Measurements from ENCODE around the gene ARFGAP3. TPM values are rescaled to one million over a fixed set of nuclear protein-coding genes. Genes with fewer than 3 reads are reported as not detected.

Gene ARFGAP3
- total and polyA plus RNA-seq, 2 donors, result 33.1 to 59.6 TPM

DNA sequence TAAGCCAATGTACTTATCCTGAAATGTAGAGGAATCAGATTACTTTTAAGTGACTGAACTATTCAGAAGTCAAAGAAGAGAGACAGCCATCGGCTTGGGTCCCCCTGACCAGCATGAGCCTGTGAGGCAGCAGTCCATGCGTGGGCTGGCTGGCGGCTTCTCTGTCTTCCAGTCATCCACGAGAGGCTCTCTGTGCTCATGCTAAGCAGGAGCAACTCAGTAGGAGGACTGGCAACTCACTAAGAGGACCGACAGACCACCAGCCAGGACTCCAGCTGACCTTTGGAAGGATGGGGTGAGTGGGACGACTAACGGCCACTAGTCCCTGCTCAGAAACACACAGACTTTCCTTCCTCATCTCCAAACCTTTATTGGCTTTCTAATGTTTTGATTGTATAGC is 43.6 kb downstream of the ARFGAP3 start:
- 81% methylated on average over 7 of the region's 7 CpGs for WGBS
- Histone ChIP-seq H3K4me1 (ENCODE audit: insufficient read depth) (peaks cover 1% of the 10 kb centered on the region), H3K4me3 (ENCODE audit: low read depth, low read length) (no peak overlapping the region), H3K27ac (ENCODE audit: low read depth) (no peak overlapping the region), H3K36me3 (ENCODE audit: insufficient read depth) (no peaks in the 10 kb centered on the region)
- no peak for DNase-seq (ENCODE audit: extremely low spot score)

DNA sequence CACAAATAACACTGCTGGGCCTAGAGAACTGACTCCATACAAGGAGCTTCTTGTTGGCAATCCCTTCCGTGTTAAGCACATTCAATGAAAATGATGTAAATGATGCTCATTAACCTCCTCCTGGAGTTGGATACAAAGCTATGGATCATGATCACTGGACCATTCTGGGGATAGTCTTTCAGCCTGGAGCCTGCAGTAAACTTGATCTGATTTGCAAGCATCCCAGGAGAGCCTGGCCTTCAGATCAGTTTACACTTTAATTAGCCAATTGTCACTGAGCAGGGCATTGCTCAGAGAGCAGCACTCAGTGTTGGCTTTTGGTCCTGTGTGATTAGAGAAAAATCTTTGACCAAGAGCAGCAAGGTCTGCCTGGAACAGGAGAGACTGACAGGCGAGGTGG is 45.6 kb downstream of the ARFGAP3 start:
- H3K4me3 ChIP-seq (ENCODE audit: low read depth, low read length), result no peak overlapping the region
- 75% methylated on average over 2 of the region's 2 CpGs for WGBS
- H3K4me1 ChIP-seq (ENCODE audit: insufficient read depth), result peaks cover 1% of the 10 kb centered on the region
- H3K27ac ChIP-seq (ENCODE audit: low read depth), result no peak overlapping the region
- no peaks in the 10 kb centered on the region for H3K36me3 ChIP-seq (ENCODE audit: insufficient read depth)
- no peak for DNase-seq (ENCODE audit: extremely low spot score)

DNA sequence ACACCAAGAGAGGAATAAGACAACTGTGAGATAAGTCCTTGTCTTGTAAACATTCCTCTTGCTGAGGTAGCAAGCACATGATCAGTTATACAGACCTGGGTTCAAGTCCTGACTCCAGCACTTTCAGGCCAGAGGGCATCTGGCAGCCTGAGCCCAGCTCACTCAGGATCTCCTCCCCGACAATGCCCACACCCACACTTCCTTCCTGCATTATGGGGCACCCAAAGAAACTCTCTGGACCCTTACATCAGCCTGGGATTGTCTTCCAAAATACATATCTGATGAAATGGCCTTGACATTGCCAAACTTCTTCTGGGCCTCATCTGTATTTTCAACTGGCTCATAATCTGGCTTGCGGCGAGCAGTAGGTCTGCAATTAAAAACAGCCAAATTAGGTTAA is 48.6 kb downstream of the ARFGAP3 start:
- no peak overlapping the region for H3K27ac ChIP-seq (ENCODE audit: low read depth)
- H3K36me3 ChIP-seq (ENCODE audit: insufficient read depth), result no peaks in the 10 kb centered on the region
- WGBS, result 87% methylated on average over 3 of the region's 3 CpGs
- H3K4me1 ChIP-seq (ENCODE audit: insufficient read depth), result no peaks in the 10 kb centered on the region
- DNase-seq (ENCODE audit: extremely low spot score), result no peak
- no peak overlapping the region for H3K4me3 ChIP-seq (ENCODE audit: low read depth, low read length)

DNA sequence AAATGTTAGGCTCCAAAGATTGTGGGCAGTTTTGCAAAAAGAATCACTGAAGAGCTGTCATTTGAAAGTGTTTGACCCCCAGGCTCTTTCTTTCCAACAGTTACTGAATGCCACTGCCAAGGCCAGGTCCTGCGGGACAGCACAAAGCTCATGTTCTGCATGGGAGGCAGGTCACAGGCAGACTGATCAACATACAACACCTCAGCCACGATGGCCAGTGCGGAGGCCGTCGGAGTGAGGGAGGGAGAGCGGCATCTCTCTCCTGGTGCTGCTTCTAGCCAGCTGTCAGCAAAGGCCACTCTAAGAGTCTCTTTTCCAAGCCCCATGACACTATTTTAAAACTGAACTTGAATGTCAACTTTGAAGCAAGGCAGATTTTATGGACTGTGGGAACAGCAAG is 49.9 kb downstream of the ARFGAP3 start:
- Histone ChIP-seq H3K27ac (ENCODE audit: low read depth) (no peak overlapping the region), H3K4me1 (ENCODE audit: insufficient read depth) (no peaks in the 10 kb centered on the region), H3K4me3 (ENCODE audit: low read depth, low read length) (no peak overlapping the region), H3K36me3 (ENCODE audit: insufficient read depth) (no peaks in the 10 kb centered on the region)
- 87% methylated on average over 6 of the region's 6 CpGs for WGBS
- DNase-seq (ENCODE audit: extremely low spot score), result no peak

DNA sequence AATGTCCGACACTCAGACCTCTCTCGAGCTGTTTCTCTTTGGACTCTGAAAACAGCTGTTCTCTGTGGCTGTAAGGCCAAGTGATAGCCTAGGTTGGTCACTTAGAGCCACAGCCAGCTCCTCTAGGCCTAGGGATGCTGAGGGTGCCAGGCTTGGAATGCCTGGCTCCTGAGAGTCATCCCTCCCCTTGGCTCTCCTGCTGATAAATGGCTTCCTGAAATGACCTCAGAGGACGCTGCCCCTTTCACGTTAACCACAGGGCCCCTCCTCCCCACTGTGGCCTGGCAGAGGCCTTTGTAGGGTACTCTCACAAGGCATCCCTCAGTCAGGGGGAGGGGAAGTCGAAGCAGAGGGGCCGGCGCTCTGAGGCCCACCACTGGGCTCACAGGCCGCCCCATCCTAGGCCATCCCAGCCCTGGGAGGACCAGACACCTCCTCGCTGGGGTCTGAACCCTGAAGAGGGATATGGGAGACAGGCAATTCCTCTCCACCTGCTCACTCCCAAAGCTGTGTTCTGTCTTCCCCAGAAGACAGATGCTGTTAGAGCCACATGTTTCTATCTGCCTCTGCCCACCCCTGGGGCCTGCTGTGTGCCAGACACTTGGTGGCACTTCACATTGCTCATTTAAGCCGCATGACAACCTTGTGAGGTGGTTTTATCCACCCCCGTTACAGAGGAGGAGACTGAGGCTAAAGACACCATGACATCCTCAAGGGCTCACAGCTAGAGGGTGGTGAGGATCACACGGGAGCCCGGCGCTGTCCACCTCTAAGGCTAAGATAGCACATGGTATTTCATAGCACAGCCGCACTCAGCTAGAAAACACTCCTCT is 50.9 kb downstream of the ARFGAP3 start:
- Histone ChIP-seq H3K4me3 (ENCODE audit: low read depth, low read length) (no peak overlapping the region), H3K4me1 (ENCODE audit: insufficient read depth) (no peaks in the 10 kb centered on the region), H3K27ac (ENCODE audit: low read depth) (peak overlapping the region; percentile 80), H3K36me3 (ENCODE audit: insufficient read depth) (no peaks in the 10 kb centered on the region)
- DNase-seq (ENCODE audit: extremely low spot score), result no peak
- WGBS, result 85% methylated on average over 15 of the region's 15 CpGs

DNA sequence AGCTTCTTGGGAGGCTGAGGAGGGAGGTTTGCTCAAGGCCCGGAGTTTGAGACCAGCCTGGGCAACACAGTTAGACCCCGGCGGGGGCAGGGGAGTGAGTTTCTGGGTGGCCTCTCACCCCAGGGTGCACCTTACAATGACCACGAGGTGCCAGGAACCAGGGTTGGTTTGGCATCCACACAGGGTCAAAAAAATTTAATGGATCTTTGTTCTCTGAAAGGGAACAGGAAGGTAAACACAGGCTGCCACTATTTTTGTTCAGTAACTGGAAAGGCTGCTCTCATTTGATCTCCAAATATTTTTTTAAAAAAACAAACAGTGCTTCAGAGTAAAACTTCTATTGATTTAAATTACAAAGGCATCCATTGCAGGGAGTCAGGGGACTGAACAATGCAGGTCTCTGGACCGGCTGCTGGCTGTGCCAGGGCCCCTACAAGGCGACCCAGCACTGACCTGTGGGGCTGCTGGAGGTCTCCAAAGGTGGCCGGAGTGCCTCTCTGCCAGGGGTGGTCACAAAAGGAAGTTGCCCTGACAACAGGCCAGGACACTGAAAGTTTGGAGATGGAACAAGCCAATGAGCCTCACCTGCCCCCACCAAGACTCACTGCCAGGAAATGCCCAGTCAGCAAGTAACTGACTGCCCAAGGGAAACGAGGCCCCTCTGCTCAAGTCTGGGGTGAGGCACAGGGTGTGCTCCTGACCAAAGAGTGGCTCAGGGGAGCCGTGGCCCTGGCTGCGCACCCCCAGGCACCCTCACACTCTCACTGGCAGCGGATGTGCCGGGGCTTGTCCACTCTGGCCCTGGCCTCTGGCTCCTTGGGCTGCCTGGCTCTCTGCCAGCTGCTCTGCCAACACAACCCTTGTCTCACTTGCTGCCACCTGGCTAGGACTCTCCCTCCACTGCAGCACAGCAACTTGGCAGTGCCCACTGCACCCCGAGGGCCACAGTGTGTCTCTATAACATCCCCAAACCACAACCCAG is 51.8 kb downstream of the ARFGAP3 start:
- 76% methylated on average over 13 of the region's 13 CpGs for WGBS
- Histone ChIP-seq H3K4me3 (ENCODE audit: low read depth, low read length) (no peak overlapping the region), H3K27ac (ENCODE audit: low read depth) (peak overlapping the region; percentile 80), H3K4me1 (ENCODE audit: insufficient read depth) (no peaks in the 10 kb centered on the region), H3K36me3 (ENCODE audit: insufficient read depth) (no peaks in the 10 kb centered on the region)
- DNase-seq (ENCODE audit: extremely low spot score), result no peak

DNA sequence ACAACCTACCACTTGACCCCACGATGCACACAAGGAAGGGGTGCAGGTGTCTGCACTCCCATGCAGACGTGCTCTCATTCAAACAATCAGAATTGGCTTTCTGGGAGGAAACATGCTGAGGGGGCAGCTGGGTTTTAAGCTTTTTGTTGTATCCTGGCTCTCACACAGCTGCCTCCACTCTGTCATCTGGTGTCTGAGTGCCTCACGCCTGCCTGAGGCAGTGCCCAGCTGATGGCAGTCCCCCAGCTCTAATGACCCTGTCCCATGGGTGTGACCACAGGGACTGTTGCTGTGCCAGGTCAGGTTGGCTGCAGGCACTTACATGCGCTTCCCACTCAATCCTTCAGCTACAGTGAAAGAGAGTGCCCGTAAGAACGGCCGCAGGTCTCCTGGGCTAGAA is 53.7 kb downstream of the ARFGAP3 start:
- 88% methylated on average over 7 of the region's 7 CpGs for WGBS
- DNase-seq (ENCODE audit: extremely low spot score), result no peak
- H3K4me3 ChIP-seq (ENCODE audit: low read depth, low read length), result no peak overlapping the region
- no peak overlapping the region for H3K27ac ChIP-seq (ENCODE audit: low read depth)
- no peaks in the 10 kb centered on the region for H3K4me1 ChIP-seq (ENCODE audit: insufficient read depth)
- peaks cover 2% of the 10 kb centered on the region for H3K36me3 ChIP-seq (ENCODE audit: insufficient read depth)

DNA sequence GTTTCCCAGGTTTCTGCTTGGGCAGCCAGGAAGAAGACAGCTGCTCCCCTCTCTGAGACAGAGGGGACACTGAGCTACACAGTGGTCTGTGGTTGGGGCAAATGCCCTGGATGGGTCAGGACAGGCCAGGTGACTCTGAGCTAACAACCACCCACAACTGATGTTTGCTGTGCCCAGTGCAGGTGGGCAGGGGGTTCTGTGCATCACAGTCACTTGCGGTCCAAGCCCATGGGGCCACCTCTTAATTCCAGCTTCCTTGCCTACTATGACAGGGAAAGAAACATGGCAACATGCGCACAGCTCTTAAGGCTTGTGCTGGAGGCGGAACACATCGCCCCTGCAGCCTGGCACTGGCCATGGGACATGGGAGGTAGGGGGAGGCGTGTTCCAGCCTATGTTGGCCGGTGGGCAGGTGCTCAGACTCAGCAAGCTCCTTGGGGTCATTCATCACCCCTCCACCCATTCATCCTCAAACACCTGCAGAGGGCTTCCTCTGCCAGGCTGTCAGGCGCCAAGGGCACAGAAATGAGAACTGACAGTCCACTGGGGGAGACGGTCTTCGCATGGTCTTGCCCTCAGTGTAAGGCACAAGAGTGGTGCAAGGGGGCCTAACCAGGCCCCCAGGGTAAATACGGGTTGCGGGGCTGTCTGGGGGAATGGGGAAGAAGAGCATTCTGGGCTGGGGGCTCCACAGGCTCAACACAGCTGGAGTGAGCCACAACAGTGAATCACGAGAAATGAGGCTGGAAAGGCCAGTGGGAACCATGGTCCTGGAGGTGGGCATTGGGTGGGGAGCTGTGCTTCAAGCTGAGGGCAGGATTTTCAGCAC is 55.6 kb downstream of the ARFGAP3 start:
- WGBS, result 87% methylated on average over 12 of the region's 12 CpGs
- no peak for DNase-seq (ENCODE audit: extremely low spot score)
- H3K4me3 ChIP-seq (ENCODE audit: low read depth, low read length), result no peak overlapping the region
- H3K27ac ChIP-seq (ENCODE audit: low read depth), result no peak overlapping the region
- H3K36me3 ChIP-seq (ENCODE audit: insufficient read depth), result peaks cover 2% of the 10 kb centered on the region
- no peaks in the 10 kb centered on the region for H3K4me1 ChIP-seq (ENCODE audit: insufficient read depth)

DNA sequence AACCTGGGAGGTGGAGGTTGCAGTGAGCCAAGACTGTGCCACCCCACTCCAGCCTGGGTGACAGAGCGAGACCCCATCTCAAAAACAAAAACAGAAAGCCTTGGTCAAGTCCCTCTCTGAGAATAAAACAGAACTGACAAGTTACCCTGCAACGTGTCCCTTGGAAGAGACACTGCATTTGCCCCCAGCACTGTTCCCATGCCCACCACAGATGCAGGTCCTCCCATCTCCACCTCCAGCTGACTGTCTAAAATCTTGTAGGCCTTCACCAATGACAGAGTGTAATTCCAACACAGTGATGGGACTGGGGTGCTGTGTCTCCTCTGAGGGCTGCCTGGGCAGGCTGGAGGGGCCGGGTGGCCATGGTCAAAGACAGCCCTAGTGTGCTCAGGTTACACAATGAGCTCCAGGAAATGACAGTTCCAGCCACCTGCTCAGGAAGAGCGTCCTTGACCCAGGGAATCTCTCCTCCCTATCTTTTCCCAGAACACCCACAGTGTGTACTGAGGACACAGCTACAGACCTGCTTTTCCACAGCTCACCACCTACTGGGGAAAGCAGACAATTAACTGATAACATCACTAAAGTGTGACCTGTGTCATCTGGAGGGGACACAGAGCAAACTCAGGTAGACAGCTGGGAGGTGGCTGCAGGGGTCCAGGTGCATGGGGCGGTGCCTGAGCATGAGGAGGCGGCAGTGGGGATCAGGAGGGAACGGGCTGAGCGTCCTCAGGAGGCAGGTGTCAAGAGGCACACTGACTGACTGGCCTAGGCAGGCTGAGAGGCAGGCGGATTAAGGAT is 56.4 kb downstream of the ARFGAP3 start:
- no peak overlapping the region for H3K27ac ChIP-seq (ENCODE audit: low read depth)
- no peak for DNase-seq (ENCODE audit: extremely low spot score)
- H3K4me1 ChIP-seq (ENCODE audit: insufficient read depth), result no peaks in the 10 kb centered on the region
- whole genome bisulfite sequencing, result 92% methylated on average over 9 of the region's 9 CpGs
- H3K4me3 ChIP-seq (ENCODE audit: low read depth, low read length), result no peak overlapping the region
- peaks cover 2% of the 10 kb centered on the region for H3K36me3 ChIP-seq (ENCODE audit: insufficient read depth)

DNA sequence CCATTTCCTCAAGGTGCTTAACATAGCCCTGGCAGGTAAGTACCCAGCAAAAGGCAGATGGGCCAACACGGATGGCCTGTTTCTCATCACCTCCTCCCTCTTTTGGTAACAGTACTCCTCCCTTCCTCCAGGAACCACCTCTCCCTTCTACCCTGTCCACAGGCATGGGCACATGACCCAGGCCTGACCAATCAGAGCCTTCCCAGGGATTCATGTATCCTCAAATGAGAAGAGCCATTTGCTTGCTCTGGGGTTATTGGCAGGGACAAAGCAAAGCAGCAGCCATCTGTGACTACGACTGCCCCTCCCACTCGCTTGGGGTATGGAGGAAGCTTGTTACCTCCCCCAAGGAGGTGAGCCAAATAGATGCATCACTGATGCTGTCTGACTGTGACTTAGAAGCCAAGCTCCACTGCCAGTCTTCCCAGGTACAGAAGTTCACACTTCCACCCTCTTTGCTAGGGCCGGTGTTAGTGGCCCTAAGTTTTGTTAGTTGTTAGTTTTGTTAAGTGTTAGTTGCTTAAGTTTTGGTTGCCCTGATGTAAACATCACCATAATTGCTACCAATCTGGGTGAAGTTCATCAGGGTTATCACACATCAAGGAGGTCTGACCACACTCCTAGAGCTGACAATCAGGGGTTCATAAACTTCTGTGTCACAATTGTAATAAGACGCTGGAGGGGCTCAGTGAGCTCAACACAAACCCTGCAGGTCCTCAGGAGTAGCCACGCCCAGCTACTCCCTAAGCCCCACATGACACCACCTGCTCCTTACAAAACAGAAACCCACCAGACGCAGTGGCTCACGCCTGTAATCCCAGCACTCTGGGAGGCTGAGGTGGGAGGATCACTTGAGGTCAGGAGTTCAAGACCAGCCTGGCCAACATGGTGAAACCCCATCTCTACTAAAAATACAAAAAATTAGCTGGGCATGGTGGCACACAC is 57.3 kb downstream of the ARFGAP3 start:
- no peak overlapping the region for H3K27ac ChIP-seq (ENCODE audit: low read depth)
- no peaks in the 10 kb centered on the region for H3K4me1 ChIP-seq (ENCODE audit: insufficient read depth)
- WGBS, result 88% methylated on average over 8 of the region's 8 CpGs
- DNase-seq (ENCODE audit: extremely low spot score), result no peak
- peaks cover 2% of the 10 kb centered on the region for H3K36me3 ChIP-seq (ENCODE audit: insufficient read depth)
- H3K4me3 ChIP-seq (ENCODE audit: low read depth, low read length), result no peak overlapping the region

DNA sequence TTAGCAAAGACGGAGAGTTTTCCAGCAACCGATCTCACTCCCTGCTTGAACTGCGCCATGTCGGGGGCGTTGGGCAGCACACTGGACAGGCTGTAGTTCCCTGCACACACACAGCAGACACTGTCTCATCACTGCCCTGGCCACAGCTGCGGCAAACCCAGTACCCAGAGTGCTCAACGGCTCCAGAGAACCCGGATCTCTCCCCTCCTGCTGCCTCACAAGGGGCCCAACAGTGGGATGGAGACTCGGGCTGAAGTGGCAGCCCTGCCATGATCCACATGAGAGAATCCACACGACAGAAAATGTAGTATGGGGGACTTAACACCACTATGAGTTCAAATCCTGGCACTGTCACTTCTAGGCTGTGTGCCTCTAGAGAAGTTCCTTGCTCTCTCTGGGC is 58.0 kb downstream of the ARFGAP3 start:
- no peak overlapping the region for H3K4me3 ChIP-seq (ENCODE audit: low read depth, low read length)
- H3K27ac ChIP-seq (ENCODE audit: low read depth), result no peak overlapping the region
- no peaks in the 10 kb centered on the region for H3K4me1 ChIP-seq (ENCODE audit: insufficient read depth)
- no peak for DNase-seq (ENCODE audit: extremely low spot score)
- WGBS, result 92% methylated on average over 10 of the region's 10 CpGs
- peaks cover 2% of the 10 kb centered on the region for H3K36me3 ChIP-seq (ENCODE audit: insufficient read depth)

DNA sequence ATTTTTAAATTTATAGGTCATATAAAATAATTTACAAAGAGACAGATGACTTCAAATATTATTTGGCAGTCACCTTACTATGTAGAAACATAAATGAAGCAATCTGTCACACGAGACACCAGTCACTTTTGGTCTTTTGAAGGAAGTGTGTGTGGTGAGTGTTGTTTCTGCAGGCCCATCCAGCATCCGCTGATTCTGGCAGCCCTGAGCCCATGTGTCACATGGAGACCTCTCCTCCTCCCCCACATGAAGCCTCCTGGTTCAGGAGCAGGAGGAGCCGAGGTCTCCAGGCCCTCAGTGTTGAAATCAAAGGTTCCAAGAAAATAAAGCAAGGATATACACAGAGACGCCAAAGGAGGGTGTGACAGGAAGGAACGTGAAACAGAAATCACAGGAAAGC is 60.1 kb downstream of the ARFGAP3 start:
- DNase-seq (ENCODE audit: extremely low spot score), result no peak
- WGBS, result 46% methylated on average over 5 of the region's 5 CpGs
- Histone ChIP-seq H3K36me3 (ENCODE audit: insufficient read depth) (peaks cover 2% of the 10 kb centered on the region), H3K27ac (ENCODE audit: low read depth) (no peak overlapping the region), H3K4me1 (ENCODE audit: insufficient read depth) (no peaks in the 10 kb centered on the region), H3K4me3 (ENCODE audit: low read depth, low read length) (no peak overlapping the region)
